GM19023 (cell line): Measurements from ENCODE around the gene MOCOS.

Experiments
- ATAC-seq: cut with Tn5 transposase; IDR thresholded peaks from one replicate; pipeline ENCODE4 v1.9.1; 2021; ENCODE audit warnings: mild to moderate bottlenecking, moderate library complexity; ENCODE audit not compliant: unreplicated experiment

Gene MOCOS

GRCh38 chr18:36299015-36299414, 111.7 kb downstream of the MOCOS start:
- ATAC-seq, result no peak

GRCh38 chr18:36300211-36300610, 112.9 kb downstream of the MOCOS start:
- no peak for ATAC-seq

GRCh38 chr18:36301884-36302283, 114.6 kb downstream of the MOCOS start:
- ATAC-seq, result no peak

- no peak for ATAC-seq
Measured at GRCh38 chr18:36302676-36303075, 115.4 kb downstream of the MOCOS start.

GRCh38 chr18:36303211-36303844, 116.0 kb downstream of the MOCOS start:
- no peak for ATAC-seq

- ATAC-seq, result no peak
Measured at GRCh38 chr18:36304723-36305122, 117.4 kb downstream of the MOCOS start.

- no peak for ATAC-seq
Measured at GRCh38 chr18:36305375-36305774, 118.1 kb downstream of the MOCOS start.

GRCh38 chr18:36307513-36307912, 120.2 kb downstream of the MOCOS start:
- ATAC-seq, result no peak

GRCh38 chr18:36308711-36309435, 121.6 kb downstream of the MOCOS start:
- no peak for ATAC-seq

GRCh38 chr18:36309436-36310391, 122.4 kb downstream of the MOCOS start:
- no peak for ATAC-seq

- ATAC-seq, result no peak
Measured at GRCh38 chr18:36311026-36311570, 123.8 kb downstream of the MOCOS start.

- ATAC-seq, result no peak
Measured at GRCh38 chr18:36312806-36313395, 125.6 kb downstream of the MOCOS start.

- ATAC-seq, result no peak
Measured at GRCh38 chr18:36314098-36314497, 126.8 kb downstream of the MOCOS start.

GRCh38 chr18:36314754-36315153, 127.5 kb downstream of the MOCOS start:
- no peak for ATAC-seq

GRCh38 chr18:36315736-36316135, 128.4 kb downstream of the MOCOS start:
- no peak for ATAC-seq

GRCh38 chr18:36316246-36316645, 128.9 kb downstream of the MOCOS start:
- ATAC-seq, result no peak
